Measurements from ENCODE around the gene SOX2. TPM values are rescaled to one million over a fixed set of nuclear protein-coding genes. Genes with fewer than 3 reads are reported as not detected.

The SOX2 gene
- total RNA-seq, 2 donors from 2014 or later: 3.7 TPM; not detected in 1

DNA sequence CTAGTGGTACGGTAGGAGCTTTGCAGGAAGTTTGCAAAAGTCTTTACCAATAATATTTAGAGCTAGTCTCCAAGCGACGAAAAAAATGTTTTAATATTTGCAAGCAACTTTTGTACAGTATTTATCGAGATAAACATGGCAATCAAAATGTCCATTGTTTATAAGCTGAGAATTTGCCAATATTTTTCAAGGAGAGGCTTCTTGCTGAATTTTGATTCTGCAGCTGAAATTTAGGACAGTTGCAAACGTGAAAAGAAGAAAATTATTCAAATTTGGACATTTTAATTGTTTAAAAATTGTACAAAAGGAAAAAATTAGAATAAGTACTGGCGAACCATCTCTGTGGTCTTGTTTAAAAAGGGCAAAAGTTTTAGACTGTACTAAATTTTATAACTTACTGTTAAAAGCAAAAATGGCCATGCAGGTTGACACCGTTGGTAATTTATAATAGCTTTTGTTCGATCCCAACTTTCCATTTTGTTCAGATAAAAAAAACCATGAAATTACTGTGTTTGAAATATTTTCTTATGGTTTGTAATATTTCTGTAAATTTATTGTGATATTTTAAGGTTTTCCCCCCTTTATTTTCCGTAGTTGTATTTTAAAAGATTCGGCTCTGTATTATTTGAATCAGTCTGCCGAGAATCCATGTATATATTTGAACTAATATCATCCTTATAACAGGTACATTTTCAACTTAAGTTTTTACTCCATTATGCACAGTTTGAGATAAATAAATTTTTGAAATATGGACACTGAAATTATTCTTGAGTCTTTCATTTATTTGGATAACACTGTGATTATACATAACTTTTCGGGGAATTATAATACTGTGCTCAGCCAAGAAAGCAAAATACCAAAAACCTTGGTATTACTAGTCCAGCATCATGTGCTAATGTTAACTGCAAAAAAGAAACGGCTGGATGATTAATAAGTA lies 2.2 kb downstream of the SOX2 start:
- no peaks in the 10 kb centered on the region for H3K9me3 Mint-ChIP-seq
- H3K27ac Mint-ChIP-seq: no peak overlapping the region
- ATAC-seq (replicated peaks): no peak
- peaks cover 7% of the 10 kb centered on the region for H3K4me1 Mint-ChIP-seq
- H3K4me3 Mint-ChIP-seq: no peak overlapping the region
- H3K27me3 Mint-ChIP-seq: peaks cover 43% of the 10 kb centered on the region
- H3K36me3 Mint-ChIP-seq (ENCODE audit: low read depth): peaks cover 16% of the 10 kb centered on the region

DNA sequence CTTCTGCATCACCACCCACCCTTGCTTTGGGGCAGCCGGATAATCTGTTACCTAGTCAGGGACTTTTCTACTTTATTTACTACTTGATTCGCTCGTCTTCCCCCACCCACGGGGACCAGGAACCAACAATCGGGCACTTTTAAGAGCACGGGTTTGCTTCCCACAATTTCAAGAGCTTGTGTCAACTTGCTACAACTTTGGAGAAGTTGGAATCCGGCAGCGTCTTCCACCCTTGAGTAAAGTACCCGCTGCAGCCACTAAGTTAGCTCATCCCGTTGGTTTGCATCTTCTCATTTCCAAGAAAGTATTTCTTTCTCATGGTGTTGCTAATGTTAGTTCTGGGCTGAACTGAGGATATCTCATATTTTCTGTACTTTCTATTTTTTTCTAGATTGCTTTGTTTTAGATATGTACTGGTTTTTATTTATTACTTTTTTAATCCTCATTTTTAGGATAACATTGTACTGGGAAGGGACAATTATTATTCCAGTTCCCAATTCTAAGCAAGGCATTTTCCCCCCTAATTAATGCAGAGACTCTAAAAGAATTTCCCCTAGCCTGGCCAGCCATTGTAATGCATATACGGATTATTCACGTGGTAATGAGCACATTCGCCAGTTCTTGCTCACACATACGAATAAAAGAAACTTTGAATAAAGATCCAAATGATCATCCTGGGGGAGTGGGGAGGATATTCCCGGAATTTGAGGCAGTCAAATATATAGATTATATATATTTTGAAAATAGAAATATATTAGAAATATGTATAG lies 4.0 kb downstream of the SOX2 start:
- H3K4me3 Mint-ChIP-seq: no peak overlapping the region
- H3K4me1 Mint-ChIP-seq: no peaks in the 10 kb centered on the region
- H3K27ac Mint-ChIP-seq: no peak overlapping the region
- no peak for ATAC-seq (replicated peaks)
- peaks cover 51% of the 10 kb centered on the region for H3K27me3 Mint-ChIP-seq
- H3K36me3 Mint-ChIP-seq (ENCODE audit: low read depth): peaks cover 11% of the 10 kb centered on the region
- H3K9me3 Mint-ChIP-seq: no peaks in the 10 kb centered on the region

DNA sequence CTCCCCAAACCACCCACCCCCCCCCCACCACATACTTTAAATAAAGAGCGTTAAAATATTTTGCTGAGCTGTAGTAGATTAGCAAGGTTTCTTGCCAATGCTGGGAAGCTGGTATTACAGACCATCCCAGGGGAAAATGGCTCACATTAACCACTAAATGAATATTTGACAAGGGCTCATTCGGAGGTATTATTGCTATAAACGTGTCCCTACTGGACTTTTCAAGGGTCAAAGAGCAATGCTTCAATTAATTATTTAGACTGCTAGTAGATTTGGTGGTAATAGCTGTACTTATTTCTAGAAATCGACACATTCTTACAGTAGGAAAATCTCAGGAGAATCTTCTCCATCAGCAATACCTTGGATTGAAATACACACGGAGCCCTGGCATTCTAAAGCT lies 5.2 kb downstream of the SOX2 start:
- H3K27me3 Mint-ChIP-seq: peaks cover 63% of the 10 kb centered on the region
- peaks cover 11% of the 10 kb centered on the region for H3K36me3 Mint-ChIP-seq (ENCODE audit: low read depth)
- H3K27ac Mint-ChIP-seq: no peak overlapping the region
- no peaks in the 10 kb centered on the region for H3K4me1 Mint-ChIP-seq
- no peak overlapping the region for H3K4me3 Mint-ChIP-seq
- no peaks in the 10 kb centered on the region for H3K9me3 Mint-ChIP-seq
- ATAC-seq (replicated peaks): no peak

DNA sequence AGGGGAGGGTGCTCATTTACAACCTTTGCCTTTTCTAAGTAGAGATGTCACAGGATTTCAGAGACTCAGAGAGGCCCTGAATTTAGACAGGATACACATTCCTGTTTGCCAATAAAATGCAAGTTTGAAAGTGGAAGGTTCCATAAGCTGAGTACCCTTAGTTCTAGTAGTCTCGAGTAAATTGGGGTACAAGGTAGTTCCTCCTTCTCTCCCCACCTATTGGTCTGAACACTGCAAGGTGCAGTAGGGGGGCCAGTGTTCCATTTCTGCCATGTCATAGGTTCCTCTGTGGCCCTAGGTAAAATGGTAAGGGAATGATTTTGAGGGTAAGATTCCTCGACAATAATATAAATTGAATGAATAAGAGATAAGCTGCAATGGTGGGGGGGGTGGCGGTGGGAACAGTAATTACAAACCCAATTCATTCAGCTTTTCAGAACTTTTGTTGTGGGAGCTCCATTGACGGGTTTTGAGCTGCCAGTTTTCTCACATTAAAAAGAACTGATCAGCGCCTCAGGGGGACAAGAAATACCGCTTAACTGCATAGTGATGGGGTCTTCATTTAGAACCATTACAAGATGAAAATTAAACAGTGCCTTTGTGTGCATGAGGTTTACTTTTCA lies 5.9 kb downstream of the SOX2 start:
- H3K4me1 Mint-ChIP-seq: no peaks in the 10 kb centered on the region
- no peak overlapping the region for H3K27ac Mint-ChIP-seq
- H3K27me3 Mint-ChIP-seq: peaks cover 70% of the 10 kb centered on the region

DNA sequence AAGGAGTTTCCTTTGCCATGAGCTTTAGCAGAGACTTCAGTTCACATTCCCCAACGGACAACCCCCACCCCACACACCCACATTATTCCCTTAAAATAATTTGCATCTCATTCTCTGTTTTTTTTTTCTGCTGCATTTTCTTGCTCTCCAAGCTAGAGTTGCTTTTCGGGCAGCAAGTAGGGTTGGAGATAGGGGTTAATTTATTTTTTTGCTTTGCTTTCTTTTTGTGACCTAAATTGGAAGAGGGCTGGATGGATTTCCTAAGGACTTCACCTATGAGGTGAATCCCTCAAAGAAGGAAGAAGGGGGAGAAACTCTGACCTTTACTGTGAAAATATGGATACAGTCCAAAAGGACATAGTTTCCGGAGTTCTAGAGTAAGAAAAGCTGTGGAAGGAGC lies 6.6 kb downstream of the SOX2 start:
- Mint-ChIP-seq H3K9me3 (peaks cover 2% of the 10 kb centered on the region), H3K4me3 (no peak overlapping the region), H3K36me3 (ENCODE audit: low read depth) (peaks cover 9% of the 10 kb centered on the region), H3K27ac (no peak overlapping the region), H3K27me3 (peaks cover 73% of the 10 kb centered on the region), H3K4me1 (no peaks in the 10 kb centered on the region)
- no peak for ATAC-seq (replicated peaks)

More for the DNA sequence above, 5.9 kb downstream of the SOX2 start:
- Mint-ChIP-seq H3K36me3 (ENCODE audit: low read depth) (peaks cover 11% of the 10 kb centered on the region), H3K9me3 (no peaks in the 10 kb centered on the region), H3K4me3 (no peak overlapping the region)
- no peak for ATAC-seq (replicated peaks)

DNA sequence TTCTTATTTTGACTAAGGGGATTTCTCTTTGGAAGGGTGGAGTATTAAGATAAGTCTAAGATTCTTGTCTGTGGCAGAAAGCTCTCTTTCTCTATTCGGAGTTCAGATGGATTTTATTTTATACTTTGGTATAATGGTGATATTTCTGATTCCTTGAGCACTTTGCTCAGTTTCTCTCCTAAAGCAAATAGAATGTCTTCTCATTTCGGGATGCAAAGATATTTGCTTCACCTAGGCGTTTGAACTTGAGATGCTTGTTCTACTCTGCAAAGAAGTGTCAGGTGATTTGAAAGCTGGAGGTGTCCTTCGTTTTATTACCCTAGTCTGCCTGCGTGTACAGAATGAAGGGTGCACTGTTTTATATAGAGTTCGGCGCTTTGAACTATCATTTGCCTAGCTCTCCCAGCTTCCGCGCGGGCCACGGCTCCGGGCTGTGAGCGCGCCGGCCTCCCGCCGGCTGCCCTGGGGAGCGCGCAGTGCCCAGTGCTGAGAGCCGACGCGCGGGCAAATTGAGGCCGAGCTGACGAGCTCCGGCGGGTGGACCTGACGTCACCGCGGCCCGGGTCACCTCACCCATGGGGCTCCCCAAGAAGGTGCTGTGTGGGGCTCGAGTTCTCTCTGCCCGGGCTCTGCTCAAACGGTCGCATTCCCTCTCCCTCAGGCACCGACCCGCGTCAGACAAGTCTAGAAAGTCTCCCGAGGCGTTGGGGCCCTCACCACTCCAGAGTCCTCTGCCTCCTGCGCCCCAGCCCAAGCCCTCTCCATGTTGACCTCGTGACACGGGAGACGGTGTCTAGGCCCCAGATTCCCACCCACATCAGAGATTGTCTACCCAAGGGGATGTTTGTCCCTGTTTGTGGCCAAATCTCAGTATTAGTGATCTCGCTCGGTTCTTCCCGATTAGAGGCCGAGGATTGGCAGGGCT lies 7.5 kb downstream of the SOX2 start:
- Mint-ChIP-seq H3K36me3 (ENCODE audit: low read depth) (peaks cover 15% of the 10 kb centered on the region), H3K4me1 (no peaks in the 10 kb centered on the region), H3K27ac (no peak overlapping the region), H3K4me3 (no peak overlapping the region), H3K27me3 (peaks cover 78% of the 10 kb centered on the region), H3K9me3 (peaks cover 9% of the 10 kb centered on the region)
- no peak for ATAC-seq (replicated peaks)

DNA sequence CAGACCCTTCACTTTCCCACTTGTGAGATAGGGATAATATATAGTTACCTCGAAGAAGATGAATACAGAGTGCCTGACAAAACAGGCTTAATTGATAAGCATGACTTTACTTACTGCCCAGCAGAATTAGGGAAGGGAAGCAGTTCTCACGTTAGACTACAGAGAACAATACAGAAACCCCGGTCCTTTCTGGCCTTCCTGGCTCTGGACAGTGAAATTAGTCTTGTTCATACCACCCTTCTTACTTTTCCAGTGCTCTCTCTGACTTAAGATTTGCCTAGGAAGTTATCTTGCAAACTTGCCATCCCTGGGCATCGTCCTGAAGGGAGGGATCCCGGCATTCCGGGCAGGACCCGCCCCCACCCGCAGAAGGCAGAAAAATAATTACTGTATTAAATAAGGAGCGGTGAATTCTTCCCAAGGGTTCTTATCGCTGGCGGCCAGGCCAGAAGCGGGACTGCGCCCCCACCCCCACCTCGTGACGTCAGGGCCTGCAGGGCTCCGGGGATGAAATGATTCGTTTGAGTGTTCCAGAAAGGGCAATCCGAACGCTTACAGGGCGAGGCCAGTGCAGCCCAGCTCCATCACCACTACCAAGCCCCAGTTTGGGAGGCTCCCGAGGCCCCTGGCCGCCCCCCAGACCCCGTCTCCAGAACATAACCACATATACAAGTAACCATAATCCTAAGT lies 8.4 kb downstream of the SOX2 start:
- ATAC-seq (replicated peaks): no peak
- Mint-ChIP-seq H3K9me3 (peaks cover 12% of the 10 kb centered on the region), H3K4me1 (no peaks in the 10 kb centered on the region), H3K4me3 (no peak overlapping the region), H3K27ac (no peak overlapping the region), H3K36me3 (ENCODE audit: low read depth) (peaks cover 20% of the 10 kb centered on the region), H3K27me3 (peaks cover 80% of the 10 kb centered on the region)

DNA sequence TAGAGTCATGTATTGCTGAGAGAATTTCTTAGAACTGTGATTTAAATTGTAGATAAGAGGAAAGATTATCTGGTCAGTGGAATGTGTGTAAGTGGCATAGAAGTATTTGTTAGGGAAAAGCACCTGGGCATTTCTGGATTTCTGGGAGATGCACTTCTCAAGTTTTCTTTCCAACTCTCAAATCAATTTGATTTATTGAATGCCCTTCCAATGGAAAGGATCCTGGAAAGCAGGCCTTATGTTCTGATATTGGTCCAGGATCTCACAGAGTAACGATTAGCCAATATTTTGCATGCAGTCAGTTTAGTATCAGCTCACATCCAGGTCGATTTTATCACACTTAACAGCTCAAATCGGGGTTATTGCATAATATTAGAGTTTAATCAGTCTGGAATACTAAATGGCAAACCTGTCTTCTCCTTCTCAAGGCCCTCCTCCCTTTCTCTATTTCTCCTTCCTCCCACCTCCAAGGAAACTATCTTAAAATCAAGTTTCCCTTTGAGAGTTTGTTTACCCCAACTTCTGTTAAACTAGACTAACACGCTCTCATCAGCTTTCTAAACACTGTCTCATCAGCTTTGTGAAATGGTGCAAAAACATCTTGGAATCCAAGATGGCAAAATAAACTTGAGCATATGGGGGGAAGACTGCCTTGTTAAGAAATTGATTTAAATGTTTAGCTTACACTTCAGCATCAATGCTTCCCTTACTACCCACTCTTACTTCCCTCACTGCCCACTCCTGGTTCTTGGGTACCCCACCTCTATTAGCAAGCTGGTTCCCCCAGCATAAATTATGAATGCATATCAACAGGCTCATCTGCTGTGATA lies 9.5 kb downstream of the SOX2 start:
- ATAC-seq (replicated peaks): no peak
- Mint-ChIP-seq H3K4me1 (no peaks in the 10 kb centered on the region), H3K9me3 (peaks cover 12% of the 10 kb centered on the region), H3K4me3 (no peak overlapping the region), H3K36me3 (ENCODE audit: low read depth) (peaks cover 29% of the 10 kb centered on the region), H3K27ac (no peak overlapping the region), H3K27me3 (peaks cover 80% of the 10 kb centered on the region)

DNA sequence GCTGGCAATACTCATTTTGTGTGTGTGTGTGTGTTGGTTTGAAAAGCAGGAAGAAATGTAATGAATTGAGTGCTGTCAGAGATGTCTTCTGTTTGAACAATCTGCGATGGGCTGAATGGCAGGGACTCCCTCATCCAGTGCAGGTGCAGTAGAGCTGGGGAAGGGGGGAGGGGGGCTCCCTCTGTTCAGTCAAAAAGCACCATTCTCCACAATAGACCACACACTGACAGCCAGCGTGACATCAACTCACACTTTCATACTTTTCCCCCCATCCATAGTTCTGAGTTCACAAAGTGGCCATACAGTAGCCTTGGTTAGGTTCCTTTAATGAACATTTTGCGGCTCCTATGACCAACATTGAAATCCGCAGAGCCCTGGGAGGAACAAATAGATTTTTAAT lies 10.4 kb downstream of the SOX2 start:
- no peaks in the 10 kb centered on the region for H3K4me1 Mint-ChIP-seq
- ATAC-seq (replicated peaks): no peak
- no peak overlapping the region for H3K4me3 Mint-ChIP-seq
- H3K27me3 Mint-ChIP-seq: peaks cover 84% of the 10 kb centered on the region
- no peak overlapping the region for H3K27ac Mint-ChIP-seq
- peaks cover 33% of the 10 kb centered on the region for H3K36me3 Mint-ChIP-seq (ENCODE audit: low read depth)
- peaks cover 12% of the 10 kb centered on the region for H3K9me3 Mint-ChIP-seq

DNA sequence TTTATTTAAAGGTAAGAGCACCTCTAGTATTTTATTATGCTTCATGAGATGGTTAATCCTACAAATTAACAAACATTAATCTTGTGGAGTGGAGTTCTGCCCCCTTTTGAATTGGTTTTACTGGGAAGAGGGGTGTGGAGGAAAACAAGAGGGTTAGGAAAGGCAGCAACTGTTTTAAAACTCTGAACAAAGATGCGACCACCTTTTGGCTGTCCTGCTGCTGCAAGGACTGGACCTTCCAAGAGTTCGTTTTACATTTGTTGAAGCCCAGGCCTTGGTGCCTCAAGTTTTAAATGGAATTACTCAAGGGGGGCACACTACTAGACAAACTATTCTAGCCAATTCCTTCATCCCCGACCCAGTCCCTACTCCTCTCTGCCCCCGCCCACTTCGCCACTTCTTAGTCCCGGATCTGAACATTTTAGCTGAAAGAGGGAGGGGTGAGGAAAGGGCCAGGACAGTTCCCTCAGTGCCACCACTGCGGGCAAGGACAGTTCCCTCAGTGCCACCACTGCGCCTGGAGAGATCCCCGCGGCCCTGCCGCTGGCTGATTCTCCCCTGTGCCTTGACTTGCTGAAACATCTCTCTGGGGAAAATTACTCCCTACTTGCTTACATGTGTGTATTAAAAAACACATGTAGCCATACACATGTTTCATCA lies 11.2 kb downstream of the SOX2 start:
- Mint-ChIP-seq H3K4me1 (no peaks in the 10 kb centered on the region), H3K4me3 (no peak overlapping the region)

DNA sequence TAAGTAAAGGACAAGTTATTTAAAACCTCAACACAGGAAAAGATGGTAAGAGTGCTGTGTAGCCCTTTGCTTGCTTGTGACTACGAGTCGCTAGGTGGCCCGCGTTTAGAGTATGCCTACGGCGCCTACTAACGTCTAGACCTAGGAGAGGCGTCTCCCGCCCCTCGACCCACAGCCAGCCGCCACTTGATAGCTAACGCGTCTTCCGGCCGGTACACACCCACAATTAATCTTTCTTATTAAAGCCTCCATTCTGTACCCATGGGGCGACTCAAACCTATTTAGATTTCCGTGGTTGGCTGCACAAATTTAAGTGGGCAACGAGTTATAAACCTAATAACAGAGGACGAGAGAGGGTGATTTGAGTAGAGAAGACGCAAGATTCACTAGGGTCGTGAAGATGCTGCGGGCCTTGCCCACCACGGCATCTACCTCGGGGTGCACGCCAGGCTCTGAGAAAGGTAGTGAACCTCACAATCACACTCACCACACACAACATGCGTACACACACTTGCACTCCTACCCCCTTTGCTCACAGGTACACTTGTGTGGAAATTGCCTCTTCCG lies 12.0 kb downstream of the SOX2 start:
- Mint-ChIP-seq H3K27ac (no peak overlapping the region), H3K4me3 (no peak overlapping the region)

More for the DNA sequence above, 11.2 kb downstream of the SOX2 start:
- ATAC-seq (replicated peaks): no peak
- Mint-ChIP-seq H3K9me3 (peaks cover 12% of the 10 kb centered on the region), H3K36me3 (ENCODE audit: low read depth) (peaks cover 33% of the 10 kb centered on the region), H3K27me3 (peaks cover 84% of the 10 kb centered on the region), H3K27ac (no peak overlapping the region)

More for the DNA sequence above, 12.0 kb downstream of the SOX2 start:
- peaks cover 33% of the 10 kb centered on the region for H3K36me3 Mint-ChIP-seq (ENCODE audit: low read depth)
- no peak for ATAC-seq (replicated peaks)
- peaks cover 12% of the 10 kb centered on the region for H3K9me3 Mint-ChIP-seq
- H3K27me3 Mint-ChIP-seq: peaks cover 85% of the 10 kb centered on the region
- H3K4me1 Mint-ChIP-seq: no peaks in the 10 kb centered on the region
